H1 (cell line): ENCODE measurements around the gene KMT2E. TPM values are rescaled to one million over a fixed set of nuclear protein-coding genes. Genes with fewer than 3 reads are reported as not detected.

Experiments used
- ATF2 ChIP-seq: IDR thresholded peaks from 2 replicates; pipeline ENCODE4 v1.6.1; 2012; ENCODE audit warnings: low read length, inconsistent platforms
- CHD2 ChIP-seq: IDR thresholded peaks from 2 replicates; pipeline ENCODE4 v1.6.1; 2012; ENCODE audit warnings: low read length, improper control_type of control experiment
- POLR2A ChIP-seq, 2 experiments: IDR thresholded peaks; 1 replicate in 1 of 2; 2 replicates in 1 of 2; pipeline ENCODE4 v1.6.1; 2011; ENCODE audit warnings: low read depth in 2 of 2, low read length in 2 of 2, mild to moderate bottlenecking in 2 of 2; ENCODE audit errors: control extremely low read depth in 1 of 2
- SP2 ChIP-seq: IDR thresholded peaks from 2 replicates; pipeline ENCODE4 v1.6.1; 2012; ENCODE audit warnings: mild to moderate bottlenecking, low read length, inconsistent platforms
- SUZ12 ChIP-seq: fragments of 200-600 bp; sonication (generic); IDR thresholded peaks from 2 replicates; pipeline ENCODE4 v1.6.1; 2012; ENCODE audit warnings: mild to moderate bottlenecking, inconsistent platforms, low read length, moderate library complexity, mixed read lengths
- TCF12 ChIP-seq: IDR thresholded peaks from 2 replicates; pipeline ENCODE4 v1.6.1; 2011; ENCODE audit warnings: low read depth, mild to moderate bottlenecking, low read length
- ZNF274 ChIP-seq: IDR thresholded peaks from 2 replicates; pipeline ENCODE4 v1.7.0; 2012; ENCODE audit warnings: low read length, borderline replicate concordance; ENCODE audit errors: extremely low read depth
- polyA plus RNA-seq, 7 experiments: library from polyadenylated mRNA; depleted of rRNA in 3 of 7; stranded (reverse) in 5 of 7; unstranded in 2 of 7; fragments of >200 nt in 5 of 7; fragments of 200-250 nt in 2 of 7; gene quantifications; 1 replicate in 5 of 7; 2 replicates in 1 of 7; 4 replicates in 1 of 7; pipeline versions ENCODE4 v1.2.1 to v1.2.3, GENCODE V29; 2011 to 2013; ENCODE audit warnings: missing spikeins in 2 of 7, mixed read lengths in 2 of 7
- total RNA-seq: library from RNA; stranded (reverse); fragmentation: NEBNext Ultra II Directional; extraction: Animal tissue kit (Norgen Biotek cat#: 25700); gene quantifications from 2 replicates; pipeline ENCODE4 v1.2.1, GENCODE V29; 2021
- TF ChIP-seq, protein P1 (sequence below): IDR thresholded peaks from 2 replicates; pipeline ENCODE4 v1.6.1; 2012; ENCODE audit warnings: inconsistent platforms

Gene KMT2E
- total and polyA plus RNA-seq, 2 of the 8 experiments (the other 6 are each of a cell fraction or from before 2014, with no cell fraction given): 10.9 to 45.0 TPM

DNA sequence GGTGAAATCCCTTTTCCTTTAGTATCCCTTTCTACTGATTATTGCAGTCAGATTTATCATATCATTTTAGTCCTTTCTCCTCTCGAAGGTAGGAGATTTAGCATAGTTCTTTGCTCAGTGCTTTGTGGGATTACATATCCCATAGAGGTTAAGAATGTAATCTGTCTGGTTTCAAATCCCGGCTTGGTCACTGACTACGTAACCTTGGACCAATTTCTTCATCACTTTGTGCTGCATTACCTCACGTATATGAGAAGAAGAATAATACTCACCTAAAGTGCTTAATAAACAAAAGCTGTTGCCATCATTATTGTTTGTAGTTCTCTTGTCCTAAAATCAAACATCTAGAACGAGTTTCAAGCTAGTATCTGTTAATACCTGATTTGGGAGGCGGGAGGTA lies 74.0 kb downstream of the KMT2E start (continued):
- TF ChIP-seq, protein P1, sequence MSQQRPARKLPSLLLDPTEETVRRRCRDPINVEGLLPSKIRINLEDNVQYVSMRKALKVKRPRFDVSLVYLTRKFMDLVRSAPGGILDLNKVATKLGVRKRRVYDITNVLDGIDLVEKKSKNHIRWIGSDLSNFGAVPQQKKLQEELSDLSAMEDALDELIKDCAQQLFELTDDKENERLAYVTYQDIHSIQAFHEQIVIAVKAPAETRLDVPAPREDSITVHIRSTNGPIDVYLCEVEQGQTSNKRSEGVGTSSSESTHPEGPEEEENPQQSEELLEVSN: no peak
- TF ChIP-seq CHD2 (no peak), SUZ12 (no peak), ATF2 (no peak), TCF12 (no peak), SP2 (no peak), ZNF274 (no peak), POLR2A (IDR thresholded peaks at IDR 0.05; ENCODE audit: control extremely low read depth in 1 of 2, low read depth in 2 of 2, low read length in 2 of 2) (no peak)
